ENCODE measurements around the gene CCR4.
"Not testable (repeated sequence)": the region's sequence is repeated elsewhere in the genome, so short reads cannot be mapped to it uniquely, and the experiment has no call there.

CCR4 gene

DNA sequence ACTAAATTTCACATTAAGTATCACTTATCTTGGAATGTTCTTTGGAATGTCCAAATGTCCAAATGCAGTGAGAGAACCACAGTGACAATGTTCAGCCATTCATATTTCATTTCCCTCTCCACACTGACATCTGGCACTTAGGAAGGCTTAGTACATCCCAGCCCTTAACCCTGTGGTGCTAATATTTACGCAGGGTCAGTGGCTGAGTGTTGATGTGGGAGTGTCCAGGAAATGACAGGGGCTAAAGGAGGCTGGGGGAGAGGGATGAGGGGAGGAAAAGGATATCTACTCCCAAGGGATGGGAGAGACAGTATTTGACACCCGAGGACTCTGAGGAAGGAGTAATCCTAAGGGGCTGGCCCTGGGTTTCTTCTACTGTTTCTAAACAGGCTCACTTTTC is 14.1 kb upstream of the CCR4 start:
- Histone ChIP-seq H3K27ac (no peak overlapping the region), H3K36me3 (replicated peaks) (no peaks in the 10 kb centered on the region), H3K4me3 (ENCODE audit: low read depth, low read length) (no peak overlapping the region), H3K27me3 (replicated peaks) (no peaks in the 10 kb centered on the region)
- DNase-seq: peak; percentile 6
- TF ChIP-seq, protein P1, sequence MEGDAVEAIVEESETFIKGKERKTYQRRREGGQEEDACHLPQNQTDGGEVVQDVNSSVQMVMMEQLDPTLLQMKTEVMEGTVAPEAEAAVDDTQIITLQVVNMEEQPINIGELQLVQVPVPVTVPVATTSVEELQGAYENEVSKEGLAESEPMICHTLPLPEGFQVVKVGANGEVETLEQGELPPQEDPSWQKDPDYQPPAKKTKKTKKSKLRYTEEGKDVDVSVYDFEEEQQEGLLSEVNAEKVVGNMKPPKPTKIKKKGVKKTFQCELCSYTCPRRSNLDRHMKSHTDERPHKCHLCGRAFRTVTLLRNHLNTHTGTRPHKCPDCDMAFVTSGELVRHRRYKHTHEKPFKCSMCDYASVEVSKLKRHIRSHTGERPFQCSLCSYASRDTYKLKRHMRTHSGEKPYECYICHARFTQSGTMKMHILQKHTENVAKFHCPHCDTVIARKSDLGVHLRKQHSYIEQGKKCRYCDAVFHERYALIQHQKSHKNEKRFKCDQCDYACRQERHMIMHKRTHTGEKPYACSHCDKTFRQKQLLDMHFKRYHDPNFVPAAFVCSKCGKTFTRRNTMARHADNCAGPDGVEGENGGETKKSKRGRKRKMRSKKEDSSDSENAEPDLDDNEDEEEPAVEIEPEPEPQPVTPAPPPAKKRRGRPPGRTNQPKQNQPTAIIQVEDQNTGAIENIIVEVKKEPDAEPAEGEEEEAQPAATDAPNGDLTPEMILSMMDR (IDR thresholded peaks at IDR 0.05; ENCODE audit: low read depth, low read length, missing control alignments): no peak
- in situ Hi-C loops (cut with HindIII; ENCODE audit: low pct_ligation_motif_present, low sequenced_read_pairs): no loop called here

DNA sequence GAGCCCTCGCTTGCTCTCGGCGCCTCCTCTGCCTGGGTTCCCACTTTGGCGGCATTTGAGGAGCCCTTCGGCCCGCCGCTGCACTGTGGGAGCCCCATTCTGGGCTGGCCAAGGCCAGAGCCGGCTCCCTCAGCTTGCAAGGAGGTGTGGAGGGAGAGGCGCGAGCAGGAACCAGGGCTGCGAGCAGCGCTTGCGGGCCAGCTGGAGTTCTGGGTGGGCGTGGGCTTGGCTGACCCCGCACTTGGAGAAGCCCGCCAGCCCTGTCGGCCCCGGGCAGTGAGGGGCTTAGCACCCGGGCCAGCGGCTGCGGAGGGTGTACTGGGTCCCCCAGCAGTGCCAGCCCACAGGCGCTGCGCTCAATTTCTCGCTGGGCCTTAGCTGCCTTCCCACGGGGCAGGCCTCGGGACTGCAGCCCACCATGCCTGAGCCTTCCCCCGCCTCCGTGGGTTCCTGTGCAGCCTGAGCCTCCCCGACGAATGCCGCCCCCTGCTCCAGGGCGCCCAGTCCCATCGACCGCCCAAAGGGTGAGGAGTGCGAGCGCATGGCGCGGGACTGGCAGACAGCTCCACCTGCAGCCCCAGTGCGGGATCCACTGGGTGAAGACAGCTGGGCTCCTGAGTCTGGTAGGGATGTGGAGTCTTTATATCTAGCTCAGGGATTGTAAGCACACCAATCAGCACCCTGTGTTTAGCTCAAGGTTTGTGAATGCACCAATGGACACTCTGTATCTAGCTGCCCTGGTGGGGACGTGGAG is 11.7 kb upstream of the CCR4 start:
- H3K27ac ChIP-seq; H3K27me3 ChIP-seq (replicated peaks); in situ Hi-C loops (cut with HindIII; ENCODE audit: low pct_ligation_motif_present, low sequenced_read_pairs); H3K4me3 ChIP-seq (ENCODE audit: low read depth, low read length); H3K36me3 ChIP-seq (replicated peaks); DNase-seq: not testable (repeated sequence)

DNA sequence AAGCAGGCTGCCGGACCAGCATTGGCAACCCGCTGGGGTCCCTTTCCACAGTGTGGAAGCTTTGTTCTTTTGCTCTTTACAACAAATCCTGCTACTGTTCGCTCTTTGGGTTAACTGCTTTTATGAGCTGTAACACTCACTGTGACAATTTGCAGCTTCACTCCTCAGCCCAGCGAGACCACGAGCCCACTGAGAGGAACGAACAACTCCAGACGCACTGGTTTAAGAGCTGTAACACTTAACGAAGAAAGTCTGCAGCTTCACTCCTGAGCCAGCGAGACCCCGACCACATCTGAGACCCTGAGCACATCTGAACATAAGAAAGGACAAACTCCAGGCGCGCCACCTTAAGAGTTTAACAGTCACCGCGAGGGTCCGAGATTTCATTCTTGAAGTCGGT is 10.7 kb upstream of the CCR4 start:
- H3K4me3 ChIP-seq (ENCODE audit: low read depth, low read length): no peak overlapping the region
- no peaks in the 10 kb centered on the region for H3K36me3 ChIP-seq (replicated peaks)
- in situ Hi-C loops (cut with HindIII; ENCODE audit: low pct_ligation_motif_present, low sequenced_read_pairs): no loop called here
- DNase-seq: no peak
- TF ChIP-seq, protein P1 (IDR thresholded peaks at IDR 0.05; ENCODE audit: low read depth, low read length, missing control alignments): no peak
- no peak overlapping the region for H3K27ac ChIP-seq
- H3K27me3 ChIP-seq (replicated peaks): no peaks in the 10 kb centered on the region

DNA sequence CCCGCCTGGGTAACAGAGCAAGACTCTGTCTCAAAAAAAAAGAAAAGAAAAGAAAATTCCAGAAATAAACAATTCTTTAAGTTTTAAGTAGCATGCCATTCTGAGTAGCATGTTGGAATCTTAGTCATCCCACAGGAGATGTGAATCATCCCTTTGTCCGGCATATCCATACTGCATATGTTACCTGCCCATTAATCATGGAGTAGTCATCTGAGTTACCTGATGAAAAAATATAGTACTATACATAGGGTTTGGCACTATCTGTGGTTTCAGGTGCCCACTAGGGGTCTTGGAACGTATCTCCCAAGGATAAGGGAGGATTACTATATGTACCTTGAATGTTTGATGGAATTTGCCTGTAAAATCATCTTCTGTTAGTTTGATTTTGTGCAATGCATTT is 6.3 kb upstream of the CCR4 start:
- DNase-seq: no peak
- no peak overlapping the region for H3K4me3 ChIP-seq (ENCODE audit: low read depth, low read length)
- TF ChIP-seq, protein P1 (IDR thresholded peaks at IDR 0.05; ENCODE audit: low read depth, low read length, missing control alignments): no peak

DNA sequence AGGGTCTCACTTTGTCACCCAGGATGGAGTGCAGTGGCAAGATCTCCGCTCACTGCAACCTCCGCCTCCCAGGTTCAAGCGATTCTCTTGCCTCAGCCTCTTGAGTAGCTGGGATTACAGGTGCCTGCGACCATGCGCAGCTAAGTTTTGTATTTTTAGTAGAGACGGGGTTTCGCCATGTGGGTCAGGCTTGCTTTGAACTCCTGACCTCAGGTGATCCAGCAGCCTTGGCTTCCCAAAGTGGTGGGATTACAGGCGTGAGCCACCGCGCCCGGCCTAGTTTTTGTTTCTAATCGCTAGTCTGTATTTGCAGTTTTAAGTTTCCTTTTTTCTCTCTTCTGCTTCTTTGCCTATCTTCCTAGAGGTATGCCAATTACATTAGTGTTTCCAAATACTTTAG is 5.8 kb upstream of the CCR4 start:
- in situ Hi-C loops (cut with HindIII; ENCODE audit: low pct_ligation_motif_present, low sequenced_read_pairs); H3K4me3 ChIP-seq (ENCODE audit: low read depth, low read length); DNase-seq; H3K27me3 ChIP-seq (replicated peaks); H3K36me3 ChIP-seq (replicated peaks); H3K27ac ChIP-seq: not testable (repeated sequence)

More for the DNA sequence above, 6.3 kb upstream of the CCR4 start:
- no peaks in the 10 kb centered on the region for H3K36me3 ChIP-seq (replicated peaks)
- no peaks in the 10 kb centered on the region for H3K27me3 ChIP-seq (replicated peaks)
- H3K27ac ChIP-seq: no peak overlapping the region
- in situ Hi-C loops (cut with HindIII; ENCODE audit: low pct_ligation_motif_present, low sequenced_read_pairs): no loop called here

DNA sequence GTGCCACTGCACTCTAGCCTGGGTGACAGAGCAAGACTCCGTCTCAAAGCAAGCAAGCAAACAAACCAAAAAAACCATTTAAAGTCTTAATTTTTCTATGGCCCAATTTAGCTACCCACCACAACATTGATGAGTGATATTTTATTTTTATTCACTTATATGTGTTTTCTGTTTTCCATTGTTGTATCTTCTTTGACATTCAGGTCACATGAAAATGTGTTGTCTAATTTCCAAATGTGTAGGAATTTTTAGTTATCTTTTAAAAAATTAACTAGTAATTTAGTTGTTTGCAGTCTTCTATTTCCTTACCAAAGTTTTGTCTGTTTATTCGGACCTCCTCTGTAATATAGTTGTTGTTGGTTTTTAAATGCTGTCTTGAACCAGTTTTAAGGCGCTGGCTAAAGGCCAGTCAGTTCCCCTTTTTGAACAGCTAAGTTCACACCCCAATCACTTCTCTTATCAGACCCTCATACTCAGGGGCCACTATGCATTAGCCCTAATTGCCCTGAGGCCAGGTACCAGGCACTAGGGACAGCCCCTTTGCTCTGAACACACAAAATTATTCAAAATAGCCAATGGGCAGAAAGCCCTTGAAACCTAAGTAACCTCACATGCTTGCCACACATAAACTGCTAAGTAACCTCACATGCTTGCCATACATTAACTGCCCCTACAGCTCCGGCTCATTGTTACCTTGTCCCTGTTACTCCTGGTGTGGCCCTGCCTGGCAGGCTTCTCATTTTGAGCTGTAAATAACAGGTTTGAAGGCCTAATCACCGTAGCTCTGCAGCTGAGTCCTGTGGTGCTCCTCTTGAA is 4.3 kb upstream of the CCR4 start:
- TF ChIP-seq, protein P1 (IDR thresholded peaks at IDR 0.05; ENCODE audit: low read depth, low read length, missing control alignments): no peak
- Histone ChIP-seq H3K36me3 (replicated peaks) (no peaks in the 10 kb centered on the region), H3K27me3 (replicated peaks) (no peaks in the 10 kb centered on the region), H3K27ac (no peak overlapping the region), H3K4me3 (ENCODE audit: low read depth, low read length) (no peak overlapping the region)
- no peak for DNase-seq
- in situ Hi-C loops (cut with HindIII; ENCODE audit: low pct_ligation_motif_present, low sequenced_read_pairs): no loop called here
